ACC112 (cell line): ENCODE measurements around the gene CHRNB1.

ENCODE experiments used
- H2AFZ ChIP-seq: fragments of 200-600 bp; sonication (generic); one replicate; pipeline ENCODE4 v1.6.0; 2017; ENCODE audit warnings: antibody characterized with exemption, low read length; ENCODE audit not compliant: unreplicated experiment
- H3K27ac ChIP-seq: fragments of 200-600 bp; sonication (generic); 2 replicates; pipeline ENCODE4 v1.5.1; 2014; ENCODE audit warnings: low read depth, mild to moderate bottlenecking, antibody characterized with exemption, low read length, moderate library complexity
- H3K27me3 ChIP-seq: fragments of 200-600 bp; sonication (generic); 2 replicates; pipeline ENCODE4 v1.6.1; 2014; ENCODE audit warnings: mild to moderate bottlenecking, antibody characterized with exemption, low read length, moderate library complexity, mixed read lengths; ENCODE audit not compliant: insufficient read depth
- H3K36me3 ChIP-seq: fragments of 200-600 bp; sonication (generic); 2 replicates; pipeline ENCODE4 v1.6.1; 2016; ENCODE audit warnings: mild to moderate bottlenecking, antibody characterized with exemption, low read length, moderate library complexity, mixed read lengths; ENCODE audit not compliant: insufficient read depth
- H3K4me1 ChIP-seq: fragments of 200-600 bp; sonication (generic); one replicate; pipeline ENCODE4 v1.6.1; 2016; ENCODE audit warnings: low read length, mixed read lengths; ENCODE audit not compliant: insufficient read depth, unreplicated experiment, control insufficient read depth
- H3K4me3 ChIP-seq: fragments of 200-600 bp; sonication (generic); 2 replicates; pipeline ENCODE4 v1.5.1; 2014; ENCODE audit warnings: mild to moderate bottlenecking, low read depth, low read length
- H3K79me2 ChIP-seq: fragments of 200-600 bp; sonication (generic); one replicate; pipeline ENCODE4 v1.6.0; 2016; ENCODE audit warnings: low read length; ENCODE audit not compliant: control insufficient read depth, unreplicated experiment, insufficient read depth

CHRNB1 gene

DNA sequence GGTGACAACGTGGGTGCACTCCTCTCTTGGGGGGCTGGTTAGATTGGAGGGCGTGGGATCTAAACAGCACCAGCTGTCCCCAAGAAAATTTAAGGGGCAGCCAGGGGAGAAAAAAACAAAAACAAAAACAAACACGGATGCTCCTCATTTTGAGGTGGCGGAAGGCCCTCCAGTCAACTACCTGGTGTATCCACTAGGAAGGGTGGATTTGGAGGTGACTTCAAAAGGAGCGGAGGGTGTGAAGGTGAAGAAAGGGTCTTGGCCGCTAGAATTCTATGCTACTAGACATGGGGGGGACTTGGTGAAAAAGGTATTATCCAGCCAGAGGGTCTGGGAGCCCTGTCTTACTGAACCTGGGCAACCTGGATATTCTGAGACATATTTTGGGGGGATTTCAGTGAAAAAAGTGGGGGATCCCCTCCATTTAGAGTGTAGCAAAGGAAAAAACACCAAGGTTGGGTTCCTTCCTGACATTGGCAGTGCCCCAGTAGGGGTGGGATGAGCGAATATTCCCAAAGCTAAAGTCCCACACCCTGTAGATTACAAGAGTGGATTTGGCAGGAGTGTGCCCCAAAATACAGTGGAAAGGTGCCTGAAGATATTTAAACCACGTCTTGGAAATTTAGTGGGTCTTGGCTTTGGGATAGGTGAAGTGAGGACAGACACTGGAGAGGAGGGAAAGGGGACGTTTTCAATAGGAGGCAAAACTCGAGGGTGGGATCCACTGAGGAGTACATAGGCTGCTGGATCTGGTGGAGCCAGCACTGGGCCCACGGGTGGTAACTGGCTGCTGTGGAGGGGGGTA, 6.0 kb upstream of the CHRNB1 start:
- Histone ChIP-seq H3K27ac (no peak overlapping the region), H3K4me3 (peak overlapping the region; percentile 80), H2AFZ (no peak overlapping the region), H3K36me3 (no peaks in the 10 kb centered on the region), H3K4me1 (peaks cover 13% of the 10 kb centered on the region), H3K27me3 (peaks cover 16% of the 10 kb centered on the region), H3K79me2 (no peaks in the 10 kb centered on the region)

- Histone ChIP-seq H3K79me2 (no peaks in the 10 kb centered on the region), H3K4me1 (peaks cover 20% of the 10 kb centered on the region), H3K27ac (no peak within 1 kb of the TSS), H3K27me3 (peaks cover 16% of the 10 kb centered on the region), H3K4me3 (peak within 1 kb of the TSS; percentile 80), H3K36me3 (no peaks in the 10 kb centered on the region), H2AFZ (peak within 1 kb of the TSS; percentile 48)
Measured at GRCh38 chr17:7439462-7440112, 5.3 kb upstream of the CHRNB1 start, which contains the start of gene FGF11. FGF11 (plus strand) TSS chr17:7439512; CDS start chr17:7439621, 109 bp downstream.

DNA sequence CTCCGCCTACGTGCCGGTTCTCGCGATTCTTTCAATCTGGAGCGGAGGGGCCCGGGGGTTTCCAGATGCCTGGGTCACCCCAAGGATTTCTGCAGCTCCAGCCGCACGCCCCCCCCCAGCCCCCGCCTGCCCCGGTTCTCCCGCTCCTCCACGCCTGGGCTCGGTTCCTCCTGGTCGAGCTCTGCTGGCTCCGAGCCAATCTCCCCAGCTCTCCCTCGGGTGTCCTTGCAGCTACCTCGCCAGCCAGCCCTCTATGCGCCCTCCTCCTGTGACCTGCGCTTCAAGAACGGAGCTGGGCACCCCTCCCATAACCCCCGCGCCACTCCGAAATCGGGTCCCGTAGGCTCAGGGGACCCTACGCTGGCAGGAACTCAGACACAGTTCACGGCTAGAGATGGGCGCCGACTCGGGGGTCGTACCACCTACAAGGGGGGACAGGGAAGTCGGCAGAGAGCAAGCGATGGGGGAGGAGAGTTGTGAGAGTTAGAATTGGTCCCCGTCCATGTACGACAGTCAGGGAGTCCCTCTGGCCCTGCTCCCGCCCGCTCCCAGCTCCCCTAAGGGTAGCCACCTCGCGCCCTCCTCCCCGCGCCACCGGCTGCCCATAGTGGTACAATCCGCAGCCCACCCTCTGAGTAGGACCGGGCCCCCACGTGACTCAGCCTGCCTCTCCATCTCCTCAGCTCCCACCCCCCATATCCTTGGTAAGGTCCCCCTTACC, 4.6 kb upstream of the CHRNB1 start:
- Histone ChIP-seq H2AFZ (peak overlapping the region; percentile 48), H3K79me2 (no peaks in the 10 kb centered on the region), H3K4me1 (peaks cover 25% of the 10 kb centered on the region), H3K4me3 (peak overlapping the region; percentile 80), H3K36me3 (no peaks in the 10 kb centered on the region), H3K27me3 (peaks cover 16% of the 10 kb centered on the region), H3K27ac (no peak overlapping the region)

DNA sequence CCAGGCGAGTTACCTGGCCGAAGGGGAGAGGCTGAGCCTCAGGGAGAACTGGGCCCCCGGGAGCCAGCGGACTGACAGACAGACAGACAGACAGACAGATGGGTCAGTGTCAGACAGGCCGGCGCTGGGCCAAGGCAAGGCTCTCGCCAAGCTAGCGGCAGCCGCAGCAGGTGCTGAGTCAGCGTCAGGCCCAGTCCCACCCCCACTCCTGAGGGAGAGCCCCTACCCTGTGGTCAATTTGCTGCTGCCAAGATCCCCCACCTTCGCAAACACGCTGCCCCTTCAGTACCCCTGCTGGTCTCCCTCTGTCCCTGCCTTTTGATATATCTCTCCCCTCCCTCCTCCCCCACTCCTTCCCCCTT, 4.0 kb upstream of the CHRNB1 start:
- H2AFZ ChIP-seq = peak overlapping the region; percentile 48
- peaks cover 17% of the 10 kb centered on the region for H3K27me3 ChIP-seq
- no peaks in the 10 kb centered on the region for H3K36me3 ChIP-seq
- H3K4me3 ChIP-seq = peak overlapping the region; percentile 80
- peaks cover 25% of the 10 kb centered on the region for H3K4me1 ChIP-seq
- H3K79me2 ChIP-seq = no peaks in the 10 kb centered on the region
- H3K27ac ChIP-seq = no peak overlapping the region

DNA sequence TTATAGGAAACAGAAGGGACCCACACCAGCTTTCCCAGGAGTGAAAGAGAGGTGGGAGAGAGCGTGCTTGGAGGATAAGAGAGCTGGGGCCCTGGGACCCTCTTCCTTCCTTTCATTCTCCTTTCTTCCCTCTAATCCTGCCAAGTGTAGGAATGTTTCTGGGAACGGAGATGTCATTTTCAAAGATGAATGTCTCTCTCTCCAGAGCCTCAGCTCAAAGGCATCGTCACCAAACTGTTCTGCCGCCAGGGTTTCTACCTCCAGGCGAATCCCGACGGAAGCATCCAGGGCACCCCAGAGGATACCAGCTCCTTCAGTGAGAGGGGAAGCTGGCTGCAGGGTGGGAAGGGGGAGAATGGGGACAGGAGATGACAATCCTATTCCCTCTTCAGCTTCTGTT, 3.6 kb upstream of the CHRNB1 start:
- Histone ChIP-seq H3K4me1 (peaks cover 25% of the 10 kb centered on the region), H3K4me3 (peak overlapping the region; percentile 80), H2AFZ (no peak overlapping the region), H3K27me3 (peaks cover 20% of the 10 kb centered on the region), H3K27ac (no peak overlapping the region), H3K36me3 (no peaks in the 10 kb centered on the region), H3K79me2 (no peaks in the 10 kb centered on the region)

DNA sequence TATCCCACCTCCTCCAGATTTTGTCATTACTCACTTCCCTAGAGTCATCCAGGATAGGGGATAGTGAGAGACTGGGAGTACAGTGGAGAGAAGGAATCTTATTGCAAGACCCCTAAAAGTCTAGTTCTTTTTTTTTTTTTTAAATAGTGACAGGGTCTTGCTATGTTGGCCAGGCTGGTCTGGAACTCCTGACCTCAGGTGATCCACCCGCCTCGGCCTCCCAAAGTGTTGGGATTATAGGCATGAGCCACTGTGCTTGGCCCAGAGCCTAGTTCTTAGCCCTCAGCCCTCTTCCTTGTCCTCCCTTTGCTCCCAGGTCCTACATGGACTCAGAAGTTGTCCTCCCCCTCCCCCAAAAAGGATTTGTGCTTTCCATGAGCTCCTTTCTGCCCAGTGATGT, 2.7 kb upstream of the CHRNB1 start:
- H2AFZ ChIP-seq = no peak overlapping the region
- no peak overlapping the region for H3K27ac ChIP-seq
- no peaks in the 10 kb centered on the region for H3K79me2 ChIP-seq
- H3K4me1 ChIP-seq = peaks cover 25% of the 10 kb centered on the region
- peaks cover 29% of the 10 kb centered on the region for H3K27me3 ChIP-seq
- no peak overlapping the region for H3K4me3 ChIP-seq
- no peaks in the 10 kb centered on the region for H3K36me3 ChIP-seq

- H3K4me1 ChIP-seq = peaks cover 16% of the 10 kb centered on the region
- no peak overlapping the region for H3K27ac ChIP-seq
- H3K4me3 ChIP-seq = no peak overlapping the region
- no peaks in the 10 kb centered on the region for H3K79me2 ChIP-seq
- H3K36me3 ChIP-seq = no peaks in the 10 kb centered on the region
- no peak overlapping the region for H2AFZ ChIP-seq
- H3K27me3 ChIP-seq = peaks cover 22% of the 10 kb centered on the region
Measured at GRCh38 chr17:7443499-7444485, 1.1 kb upstream of the CHRNB1 start.

GRCh38 chr17:7445619-7445968, 733 bp downstream of the CHRNB1 start:
- no peaks in the 10 kb centered on the region for H3K79me2 ChIP-seq
- H3K27ac ChIP-seq = no peak overlapping the region
- peaks cover 18% of the 10 kb centered on the region for H3K27me3 ChIP-seq
- peaks cover 16% of the 10 kb centered on the region for H3K4me1 ChIP-seq
- H3K4me3 ChIP-seq = peak overlapping the region; percentile 43
- H2AFZ ChIP-seq = peak overlapping the region; percentile 23
- H3K36me3 ChIP-seq = no peaks in the 10 kb centered on the region

GRCh38 chr17:7448461-7448860, 3.6 kb downstream of the CHRNB1 start:
- Histone ChIP-seq H2AFZ (no peak overlapping the region), H3K27ac (no peak overlapping the region), H3K79me2 (no peaks in the 10 kb centered on the region), H3K27me3 (peaks cover 18% of the 10 kb centered on the region), H3K36me3 (no peaks in the 10 kb centered on the region), H3K4me3 (no peak overlapping the region), H3K4me1 (peaks cover 15% of the 10 kb centered on the region)

GRCh38 chr17:7459961-7460545, 15.2 kb downstream of the CHRNB1 start:
- Histone ChIP-seq H2AFZ (no peak overlapping the region), H3K36me3 (no peaks in the 10 kb centered on the region)

More at GRCh38 chr17:7459961-7460545, 15.2 kb downstream of the CHRNB1 start:
- no peak overlapping the region for H3K27ac ChIP-seq
- H3K4me1 ChIP-seq = no peaks in the 10 kb centered on the region
- H3K4me3 ChIP-seq = no peak overlapping the region
- no peaks in the 10 kb centered on the region for H3K79me2 ChIP-seq
- H3K27me3 ChIP-seq = no peaks in the 10 kb centered on the region
